D721Med (cell line): Measurements from ENCODE around the gene ASCC3.

Experiments used
- DNase-seq: peaks from one replicate; pipeline ENCODE4 v3.0.0; 2011; ENCODE audit warnings: low spot score; ENCODE audit not compliant: insufficient read length
- FAIRE-seq: peaks from 2 replicates; lab custom pipeline; 2011; peaks lifted over from hg19 to GRCh38; lab: Jason Lieb, UNC
- CTCF ChIP-seq: IDR thresholded peaks from 2 replicates; pipeline ENCODE4 v1.5.1; 2012; ENCODE audit warnings: mild to moderate bottlenecking, control low read depth; ENCODE audit not compliant: insufficient read depth; ENCODE audit errors: missing control alignments

Gene ASCC3

GRCh38 chr6:100509101-100509500 lies 372.0 kb downstream of the ASCC3 start:
- FAIRE-seq (no peak), DNase-seq (no peak)
- TF ChIP-seq CTCF, result no peak

GRCh38 chr6:100506651-100507050 lies 374.5 kb downstream of the ASCC3 start:
- no peak for TF ChIP-seq CTCF
- DNase-seq (no peak), FAIRE-seq (no peak)

GRCh38 chr6:100504786-100505737 lies 376.1 kb downstream of the ASCC3 start:
- FAIRE-seq (no peak), DNase-seq (no peak)
- no peak for TF ChIP-seq CTCF

GRCh38 chr6:100503043-100503705 lies 378.0 kb downstream of the ASCC3 start:
- FAIRE-seq, result no peak
- no peak for DNase-seq
- TF ChIP-seq CTCF, result no peak

GRCh38 chr6:100493206-100493888 lies 387.8 kb downstream of the ASCC3 start:
- DNase-seq (no peak), FAIRE-seq (no peak)
- TF ChIP-seq CTCF, result no peak

GRCh38 chr6:100491952-100492670 lies 389.0 kb downstream of the ASCC3 start:
- DNase-seq (no peak), FAIRE-seq (no peak)
- TF ChIP-seq CTCF, result no peak
